Breast epithelium (tissue), 3 donors: Measurements from ENCODE around the gene CHD9.

Source experiments
- POLR2AphosphoS5 ChIP-seq, 3 donors: sonication (generic); formaldehyde crosslinking; IDR thresholded peaks; one replicate each; pipeline ENCODE4 v1.6.1; 2017; ENCODE audit warnings: antibody characterized with exemption in 3 of 3
- TF ChIP-seq, protein P1 (sequence below), 3 donors: fragments of 450-650 bp; IDR thresholded peaks; one replicate each; pipeline ENCODE4 v1.5.1; 2016 to 2017; ENCODE audit warnings: antibody characterized with exemption in 3 of 3, mild to moderate bottlenecking in 3 of 3, moderate library complexity in 3 of 3

DNA sequence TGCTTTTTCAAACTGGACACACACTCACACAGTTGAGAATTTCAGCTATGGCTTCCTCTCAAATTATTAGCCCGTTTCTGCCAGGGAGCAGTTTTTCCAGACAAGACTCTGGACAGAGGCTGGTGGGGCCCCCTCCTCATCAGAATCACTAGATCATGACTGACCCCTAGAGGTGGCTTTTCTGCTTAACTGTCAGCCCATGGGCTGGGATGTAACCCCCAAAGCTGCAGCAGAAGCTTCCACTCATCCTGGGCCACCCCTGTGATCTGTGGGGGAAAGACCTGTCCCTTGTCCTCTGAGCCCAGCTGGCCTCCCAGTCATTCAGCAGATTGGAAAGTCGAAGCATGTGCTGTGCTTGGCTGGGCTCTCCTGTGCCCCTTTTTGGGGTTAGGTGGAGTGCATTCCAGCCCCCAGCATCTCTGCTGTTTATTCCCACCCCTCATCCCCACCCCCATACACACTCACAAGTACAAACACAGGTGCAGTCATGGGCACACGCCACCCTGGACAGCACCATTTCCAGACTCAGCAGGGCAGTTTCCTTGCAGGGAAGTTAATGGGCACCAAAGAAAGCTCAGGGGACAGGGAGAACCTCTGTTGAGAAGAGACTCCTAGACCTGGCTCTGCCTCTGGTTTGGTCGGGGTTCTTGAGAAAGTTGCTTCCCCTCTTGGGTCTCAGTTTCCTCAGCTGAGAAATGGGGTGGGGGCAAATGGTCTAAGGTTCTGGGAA, 301.9 kb downstream of the CHD9 start:
- no peak for TF ChIP-seq POLR2AphosphoS5 (IDR thresholded peaks at IDR 0.05)
- TF ChIP-seq, protein P1, sequence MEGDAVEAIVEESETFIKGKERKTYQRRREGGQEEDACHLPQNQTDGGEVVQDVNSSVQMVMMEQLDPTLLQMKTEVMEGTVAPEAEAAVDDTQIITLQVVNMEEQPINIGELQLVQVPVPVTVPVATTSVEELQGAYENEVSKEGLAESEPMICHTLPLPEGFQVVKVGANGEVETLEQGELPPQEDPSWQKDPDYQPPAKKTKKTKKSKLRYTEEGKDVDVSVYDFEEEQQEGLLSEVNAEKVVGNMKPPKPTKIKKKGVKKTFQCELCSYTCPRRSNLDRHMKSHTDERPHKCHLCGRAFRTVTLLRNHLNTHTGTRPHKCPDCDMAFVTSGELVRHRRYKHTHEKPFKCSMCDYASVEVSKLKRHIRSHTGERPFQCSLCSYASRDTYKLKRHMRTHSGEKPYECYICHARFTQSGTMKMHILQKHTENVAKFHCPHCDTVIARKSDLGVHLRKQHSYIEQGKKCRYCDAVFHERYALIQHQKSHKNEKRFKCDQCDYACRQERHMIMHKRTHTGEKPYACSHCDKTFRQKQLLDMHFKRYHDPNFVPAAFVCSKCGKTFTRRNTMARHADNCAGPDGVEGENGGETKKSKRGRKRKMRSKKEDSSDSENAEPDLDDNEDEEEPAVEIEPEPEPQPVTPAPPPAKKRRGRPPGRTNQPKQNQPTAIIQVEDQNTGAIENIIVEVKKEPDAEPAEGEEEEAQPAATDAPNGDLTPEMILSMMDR (IDR thresholded peaks at IDR 0.05) = no peak
